RPMI7951 (cell line): ENCODE measurements around the gene SNX21. TPM values are rescaled to one million over a fixed set of nuclear protein-coding genes. Genes with fewer than 3 reads are reported as not detected.
"Not testable (repeated sequence)": the region's sequence is repeated elsewhere in the genome, so short reads cannot be mapped to it uniquely, and the experiment has no call there.

Experiments
- DNase-seq: peaks from one replicate; pipeline ENCODE4 v3.0.0-alpha.2; 2012; ENCODE audit warnings: low read depth
- total RNA-seq: library from RNA; depleted of rRNA; stranded (reverse); fragments of >200 nt; shearing (Covaris generic); gene quantifications from 2 replicates; pipeline ENCODE4 v1.2.3, GENCODE V29; 2014

Gene SNX21
- total RNA-seq, 1 experiment from 2014 or later: 54.1 TPM

DNA sequence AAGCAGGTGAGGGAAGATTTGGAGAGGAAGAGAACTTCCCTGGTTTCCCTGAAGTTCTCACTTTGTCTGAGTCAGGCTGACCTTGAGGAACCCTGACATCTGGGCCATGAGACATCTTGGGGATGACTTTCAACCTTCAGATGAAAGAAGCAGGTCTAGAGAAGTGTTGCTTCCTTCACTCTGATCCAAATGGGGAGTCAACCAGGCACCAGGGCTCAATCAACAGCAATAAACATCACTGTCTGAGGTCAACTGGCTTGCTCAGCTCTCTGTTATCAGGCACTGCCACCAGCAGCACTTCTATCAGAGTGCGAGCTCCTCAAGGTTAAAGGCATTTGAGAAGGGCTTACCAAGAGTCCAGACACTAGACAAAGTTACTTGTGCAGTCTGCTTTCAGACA is 17.3 kb downstream of the SNX21 start:
- no peak for DNase-seq

DNA sequence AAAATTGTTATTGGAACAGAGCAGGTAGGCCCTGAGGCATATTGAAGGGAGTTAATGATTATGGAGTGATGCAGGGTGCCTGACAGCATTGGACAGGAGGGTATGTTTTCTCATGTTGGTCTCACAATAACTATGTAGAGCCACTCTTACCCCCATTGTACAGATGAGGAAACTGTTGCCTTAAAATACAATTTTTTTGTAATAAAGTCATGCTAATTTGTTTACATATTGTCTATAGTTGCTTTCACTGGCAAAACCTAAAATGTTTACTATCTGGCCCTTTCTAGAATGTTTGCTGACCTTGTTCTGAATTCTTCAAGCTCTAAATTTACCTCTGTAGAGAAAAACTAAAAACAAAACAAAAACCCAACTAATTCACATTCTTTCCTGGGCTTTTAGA is 17.9 kb downstream of the SNX21 start:
- DNase-seq: no peak

DNA sequence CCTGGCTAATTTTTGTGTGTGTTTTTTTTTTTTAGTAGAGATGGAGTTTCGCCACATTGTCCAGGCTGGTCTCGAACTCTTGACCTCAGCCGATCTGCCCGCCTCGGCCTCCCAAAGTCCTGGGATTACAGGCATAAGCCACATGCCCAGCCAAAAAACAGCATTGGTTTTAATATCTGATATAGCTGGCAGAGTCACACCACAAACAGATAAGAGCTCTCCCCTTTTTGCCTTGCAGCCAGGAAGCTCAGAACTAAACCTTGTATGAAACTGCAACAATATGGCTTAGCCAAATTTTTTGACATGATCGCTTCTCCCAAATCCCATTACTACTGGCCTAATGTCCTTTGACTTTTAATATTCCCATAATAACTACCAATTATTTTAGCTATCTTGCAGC is 18.7 kb downstream of the SNX21 start:
- no peak for DNase-seq

DNA sequence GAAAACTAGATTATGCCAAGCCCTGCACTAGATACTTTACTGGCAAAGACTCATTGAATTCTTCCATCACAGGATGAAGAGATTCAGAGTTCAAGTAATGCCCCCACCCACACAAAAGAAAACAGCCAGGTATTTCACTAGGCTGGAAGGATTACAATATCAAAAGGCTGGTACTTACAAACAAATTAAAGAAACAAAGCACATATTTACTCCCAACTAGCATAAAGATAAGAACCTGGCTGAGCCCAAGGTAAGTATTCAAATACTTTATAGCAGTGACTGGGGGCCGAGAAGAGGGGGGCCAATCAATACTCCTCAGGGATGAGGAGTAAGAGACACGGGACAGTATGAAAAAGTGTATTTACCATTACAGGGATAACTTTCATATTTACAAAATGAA is 19.9 kb downstream of the SNX21 start:
- no peak for DNase-seq

DNA sequence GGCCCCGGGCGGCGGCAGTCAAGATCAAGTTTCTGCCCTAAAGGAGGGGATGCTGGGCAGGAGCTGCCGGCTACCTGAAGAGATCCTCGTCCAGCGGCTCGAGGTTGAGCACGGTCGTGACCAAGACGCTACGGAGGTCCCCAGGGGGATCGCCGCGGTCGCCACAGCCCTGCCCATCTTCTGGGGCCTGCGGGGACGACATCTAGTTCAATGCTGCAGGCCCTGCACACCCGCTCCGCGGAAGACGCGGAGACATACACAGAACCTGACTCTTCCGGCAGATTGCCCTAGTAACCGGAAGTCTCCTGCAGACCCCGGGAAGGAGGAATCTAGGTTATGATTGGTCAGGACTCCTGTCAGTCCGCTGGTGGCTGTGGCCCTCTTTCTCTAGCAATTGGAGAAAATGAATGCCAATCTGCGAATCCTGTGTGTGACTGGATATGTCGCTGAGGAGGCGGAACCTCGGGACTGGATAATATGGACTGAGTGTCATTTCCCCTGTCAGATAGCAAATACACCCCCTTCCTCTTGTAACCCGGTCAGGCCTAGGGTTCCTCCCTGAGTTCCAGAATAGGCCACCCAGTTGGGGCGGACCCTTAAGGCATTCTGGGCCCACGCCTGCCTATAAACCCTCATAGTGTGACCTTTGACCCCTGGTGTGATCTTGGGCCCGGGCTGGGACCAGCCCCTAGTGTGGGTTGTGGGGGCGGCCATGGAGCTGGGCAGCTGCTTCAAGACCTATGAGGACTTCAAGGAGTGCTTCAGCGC is 23.7 kb downstream of the SNX21 start, which contains the start of the genes ACOT8 and ZSWIM3:
Gene ACOT8 (minus strand): TSS at position 279 of the 768 bp plus-strand sequence. CDS start 77 bp downstream, at position 202.
Gene ZSWIM3 (plus strand): TSS at position 501 of the 768 bp plus-strand sequence. CDS start 212 bp downstream, at position 713.
- DNase-seq: peak; percentile 100

DNA sequence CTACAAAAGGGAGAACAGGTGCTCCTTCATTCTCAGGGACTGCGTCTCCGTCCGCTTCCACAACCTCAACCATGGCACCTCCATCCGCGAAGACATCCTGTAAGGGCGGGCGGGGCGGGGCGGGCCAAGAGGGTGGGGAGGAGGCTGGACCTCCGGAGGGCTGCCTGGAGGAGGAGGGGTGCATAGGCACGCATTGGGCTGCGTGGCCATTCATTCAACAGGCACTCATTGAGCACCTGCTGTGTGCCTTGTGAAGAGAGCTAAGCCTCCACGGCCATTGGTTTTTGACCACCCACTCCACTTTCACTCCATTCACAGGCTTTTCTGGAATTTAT is 24.2 kb downstream of the SNX21 start:
- peak; percentile 48 for DNase-seq

DNA sequence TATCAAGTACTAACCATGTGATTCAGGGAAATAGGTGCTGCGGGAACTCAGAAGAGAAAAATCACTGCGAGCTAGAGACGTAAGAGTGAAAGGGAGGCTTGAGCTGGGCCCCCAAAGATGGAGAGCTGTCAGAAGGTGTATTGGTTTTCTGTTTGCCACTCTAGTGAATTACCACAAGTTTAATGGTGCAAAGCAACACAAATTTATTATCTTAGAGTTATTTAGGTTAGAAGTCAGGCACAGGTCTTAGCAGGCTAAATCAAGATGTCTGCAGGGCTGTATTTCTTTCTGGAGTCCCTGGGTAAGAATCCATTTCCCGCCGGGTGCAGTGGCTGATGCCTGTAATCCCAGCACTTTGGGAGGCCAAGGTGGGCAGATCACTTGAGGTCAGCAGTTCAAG is 26.3 kb downstream of the SNX21 start:
- DNase-seq: no peak

DNA sequence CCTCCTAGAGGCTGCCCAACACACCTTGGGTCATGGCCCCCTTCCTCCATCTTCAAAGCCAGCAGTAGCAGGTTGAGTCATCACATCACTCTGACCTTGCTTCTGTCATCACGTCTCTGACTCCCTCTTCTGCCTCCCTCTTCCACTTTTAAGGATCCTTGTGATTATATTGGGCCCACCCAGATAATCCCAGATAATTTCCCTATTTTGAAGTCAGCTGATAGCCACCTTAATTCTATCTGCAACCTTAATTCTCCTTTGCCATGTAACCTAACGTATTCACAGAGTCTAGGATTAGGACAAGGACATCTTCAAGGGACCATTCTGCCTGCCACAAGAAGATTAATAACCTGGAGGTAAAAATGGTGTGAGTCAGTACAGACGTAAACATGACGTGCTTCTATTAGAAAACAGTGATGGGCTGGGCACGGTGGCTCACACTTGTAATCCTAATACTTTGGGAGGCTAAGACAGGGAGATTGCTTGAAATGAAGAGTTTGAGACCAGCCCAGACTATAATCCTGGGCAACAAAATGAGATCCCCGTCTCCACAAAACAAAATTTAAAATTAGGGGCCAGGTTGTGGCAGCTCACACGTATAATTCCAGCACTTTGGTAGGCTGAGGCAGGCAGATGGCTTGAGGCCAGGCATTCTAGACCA is 27.1 kb downstream of the SNX21 start:
- no peak for DNase-seq

DNA sequence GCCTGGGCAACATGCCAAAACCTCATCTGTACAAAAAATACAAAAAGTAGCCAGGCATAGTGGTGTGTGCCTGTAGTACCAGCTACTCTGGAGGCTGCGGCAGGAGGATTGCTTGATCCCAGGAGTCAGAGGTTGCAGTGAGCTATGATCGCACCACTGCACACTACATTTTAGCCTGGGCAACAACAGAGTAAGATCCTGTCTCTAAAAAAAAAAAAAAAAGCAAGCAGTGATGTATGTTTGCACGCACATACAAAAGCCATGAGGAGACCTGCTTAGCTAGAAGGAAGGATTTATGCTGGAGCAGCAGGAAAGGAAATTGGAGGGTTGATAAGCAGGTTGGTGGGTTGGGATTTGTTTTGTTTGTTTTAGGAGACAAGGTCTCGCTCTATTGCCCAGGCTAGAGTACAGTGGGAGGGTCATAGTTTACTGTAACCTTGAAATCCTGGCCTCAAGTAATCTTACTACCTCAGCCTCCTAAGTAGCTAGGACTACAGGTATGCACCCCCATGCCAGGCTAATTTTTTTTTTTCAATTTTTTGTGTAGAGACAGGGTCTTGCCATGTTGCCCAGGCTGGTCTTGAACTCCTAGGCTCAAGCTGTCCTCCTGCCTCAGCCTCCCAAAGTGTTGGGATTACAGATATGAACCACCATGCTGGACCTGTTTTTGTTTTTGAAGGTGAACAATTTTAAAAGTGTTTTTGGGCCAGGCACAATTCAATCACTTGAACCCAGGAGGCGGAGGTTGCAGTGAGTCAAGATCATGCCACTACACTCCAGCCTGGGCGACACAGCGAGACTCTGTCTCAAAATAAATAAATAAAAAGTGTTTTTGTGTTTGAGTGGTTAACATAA is 27.8 kb downstream of the SNX21 start:
- DNase-seq: peak; percentile 19

DNA sequence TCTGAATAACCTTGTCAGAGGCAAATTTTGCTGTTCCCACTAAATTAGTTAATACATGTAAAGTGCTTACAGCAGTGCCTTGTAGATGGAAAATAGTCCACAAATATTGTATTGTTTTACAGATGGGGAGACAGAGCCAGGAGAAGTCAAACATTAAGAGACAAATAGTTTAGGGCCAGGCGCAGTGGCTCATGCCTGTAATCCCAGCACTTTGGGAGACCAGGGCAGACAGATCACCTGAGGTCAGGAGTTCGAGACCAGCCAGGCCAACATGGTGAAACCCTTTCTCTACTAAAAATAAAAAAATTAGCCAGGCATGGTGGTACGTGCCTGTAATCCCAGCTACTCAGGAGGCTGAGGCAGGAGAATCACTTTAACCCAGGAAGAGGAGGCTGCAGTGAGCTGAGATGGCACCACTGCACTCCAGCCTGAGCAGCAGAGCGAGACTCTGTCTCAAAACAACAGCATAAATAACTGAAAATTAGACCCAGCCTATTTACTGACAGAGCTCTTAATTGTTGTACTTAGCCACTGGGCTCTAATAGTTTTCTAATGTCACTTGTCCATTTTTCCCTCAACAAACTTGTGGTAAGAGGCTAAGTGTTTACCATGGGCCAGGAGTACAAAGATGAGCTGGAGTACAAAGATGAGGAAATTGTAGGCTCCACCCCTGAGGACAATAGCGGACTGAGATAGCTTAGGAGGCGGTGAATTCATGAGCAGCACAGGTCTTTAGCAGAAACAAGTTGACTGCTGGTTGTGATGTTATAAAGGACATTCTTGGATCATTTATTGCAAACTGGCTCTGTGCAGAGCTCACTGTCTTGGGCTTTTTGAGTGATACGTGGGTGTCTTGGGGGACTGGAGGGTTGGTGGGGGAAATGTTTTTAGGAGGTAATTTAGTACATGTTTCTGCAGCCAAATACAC is 30.2 kb downstream of the SNX21 start:
- DNase-seq: no peak

DNA sequence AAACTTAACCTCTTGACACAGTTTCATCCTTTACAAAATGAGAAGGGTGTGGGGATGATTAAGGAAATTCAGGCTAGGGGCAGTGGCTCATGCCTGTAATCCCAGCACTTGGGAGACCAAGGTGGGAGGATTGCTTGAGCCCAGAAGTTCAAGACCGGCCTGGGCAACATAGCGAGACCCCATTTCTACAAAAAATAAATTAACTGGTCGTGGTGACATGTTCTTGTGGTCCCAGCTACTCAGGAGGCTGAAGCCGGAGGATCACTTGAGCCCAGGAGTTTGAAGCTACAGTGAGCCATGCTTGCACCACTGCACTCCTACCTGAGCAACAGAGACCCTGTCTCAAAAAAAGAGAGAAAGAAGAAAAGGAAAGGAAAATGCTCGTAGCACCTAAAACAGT is 32.9 kb downstream of the SNX21 start:
- DNase-seq: no peak

DNA sequence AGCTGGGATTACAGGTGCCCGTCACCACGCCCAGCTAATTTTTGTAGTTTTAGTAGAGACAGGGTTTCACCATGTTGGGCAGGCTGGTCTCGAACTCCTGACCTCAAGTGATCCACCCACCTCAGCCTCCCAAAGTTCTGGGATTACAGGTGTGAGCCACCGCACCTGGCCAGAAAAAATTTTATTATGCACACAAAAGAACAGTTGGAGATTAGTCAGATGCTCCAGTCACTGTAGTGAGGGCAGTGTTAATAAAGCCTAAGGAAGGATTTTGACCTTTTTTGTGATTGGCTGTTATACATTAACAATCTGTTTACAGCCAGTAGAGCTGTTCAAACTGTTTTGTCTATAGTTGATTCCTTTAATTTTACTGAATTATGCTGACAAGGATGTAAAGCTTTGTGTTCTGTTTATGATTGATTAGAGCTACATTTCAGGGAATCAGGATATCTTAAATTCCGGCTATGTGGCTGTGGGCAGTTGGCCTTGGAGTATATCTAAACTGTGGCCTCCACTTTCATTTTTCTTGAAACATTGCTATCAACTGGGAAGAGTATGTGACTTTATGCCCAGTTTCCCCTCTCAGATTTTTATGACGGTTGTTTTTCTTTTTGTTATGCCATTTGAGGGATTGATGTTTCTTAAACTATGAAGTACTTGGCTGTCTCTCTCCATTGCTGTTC is 33.7 kb downstream of the SNX21 start:
- DNase-seq: no peak

DNA sequence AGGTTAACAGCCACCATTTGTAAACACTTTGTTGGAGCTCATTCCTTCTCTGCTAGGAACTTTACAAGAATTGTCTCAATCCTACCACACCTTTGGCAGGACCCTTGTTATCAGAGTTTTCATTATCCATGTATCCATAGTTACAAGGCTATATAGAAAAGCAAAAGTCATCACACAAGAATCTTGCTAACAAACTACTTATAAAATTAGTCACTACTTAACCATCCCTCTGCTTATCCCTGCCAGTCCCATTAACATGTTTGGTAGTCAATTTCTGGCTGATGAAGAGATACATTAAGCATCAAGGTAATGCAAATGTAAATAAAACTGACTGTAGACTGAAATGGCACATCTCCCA is 34.2 kb downstream of the SNX21 start:
- DNase-seq: peak; percentile 41

DNA sequence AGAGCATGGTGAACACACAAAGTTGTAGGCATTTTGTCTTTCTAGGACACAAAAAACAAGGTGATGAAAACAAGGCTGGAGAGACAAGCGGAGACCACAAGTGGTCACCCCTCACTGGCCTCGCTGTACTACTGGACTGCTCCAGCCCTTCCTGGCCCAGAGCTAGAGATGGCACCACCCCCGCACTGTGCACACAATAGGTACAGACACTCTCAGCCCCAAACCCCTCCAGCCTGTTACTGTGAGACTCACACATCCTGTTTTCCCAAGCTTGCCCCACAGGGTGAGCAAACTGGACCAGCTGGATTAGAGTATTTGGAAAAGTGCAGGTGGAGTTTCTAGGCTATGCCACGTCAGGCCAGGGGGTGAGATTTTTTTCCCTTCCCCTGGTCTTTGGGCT is 39.0 kb downstream of the SNX21 start:
- DNase-seq: no peak

DNA sequence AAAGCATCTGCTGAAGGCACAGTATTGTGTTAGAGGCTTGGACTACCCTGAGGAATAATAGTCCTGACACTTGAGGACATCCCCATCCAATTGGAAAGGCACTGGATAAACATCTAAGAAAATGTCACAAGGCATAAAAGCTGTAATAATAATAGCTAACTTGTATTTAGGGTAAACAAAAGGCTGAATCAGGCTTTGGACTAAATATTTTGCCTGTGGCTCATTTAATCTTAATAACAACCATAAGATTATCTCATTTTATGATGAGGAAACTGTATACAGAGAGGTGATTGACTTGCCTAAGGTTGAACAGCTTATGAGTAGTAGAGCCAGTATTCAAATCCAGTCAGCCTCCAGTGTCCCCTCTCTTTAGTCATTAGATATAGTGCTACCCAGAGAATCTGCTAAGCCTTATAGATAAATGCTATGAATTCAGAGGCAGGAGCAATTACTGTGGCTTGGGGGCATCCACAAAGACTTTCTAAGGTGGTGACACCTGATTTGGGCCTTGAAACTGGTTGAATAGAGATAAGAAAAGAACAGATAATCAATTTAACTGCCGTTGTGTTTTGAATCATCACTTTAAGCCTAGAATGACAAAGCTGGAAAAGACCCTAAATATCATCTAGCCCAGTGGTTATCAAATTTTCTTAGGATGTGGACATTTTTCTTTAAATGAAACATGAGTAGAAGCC is 40.0 kb downstream of the SNX21 start:
- DNase-seq: no peak

DNA sequence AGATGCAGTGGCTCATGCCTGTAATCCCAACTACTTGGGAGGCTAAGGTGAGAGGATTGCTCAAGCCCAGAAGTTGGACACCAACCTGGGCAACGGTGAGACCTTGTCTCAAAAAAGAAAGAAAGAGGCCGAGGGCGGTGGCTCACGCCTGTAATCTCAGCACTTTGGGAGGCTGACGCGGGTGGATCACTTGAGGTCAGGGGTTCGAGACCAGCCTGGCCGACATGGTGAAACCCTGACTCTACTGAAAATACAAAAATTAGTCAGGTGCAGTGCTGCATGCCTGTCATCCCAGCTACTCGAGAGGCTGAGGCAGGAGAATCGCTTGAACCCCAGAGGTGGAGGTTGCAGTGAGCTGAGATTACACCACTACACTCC is 40.5 kb downstream of the SNX21 start:
- DNase-seq: not testable (repeated sequence)

DNA sequence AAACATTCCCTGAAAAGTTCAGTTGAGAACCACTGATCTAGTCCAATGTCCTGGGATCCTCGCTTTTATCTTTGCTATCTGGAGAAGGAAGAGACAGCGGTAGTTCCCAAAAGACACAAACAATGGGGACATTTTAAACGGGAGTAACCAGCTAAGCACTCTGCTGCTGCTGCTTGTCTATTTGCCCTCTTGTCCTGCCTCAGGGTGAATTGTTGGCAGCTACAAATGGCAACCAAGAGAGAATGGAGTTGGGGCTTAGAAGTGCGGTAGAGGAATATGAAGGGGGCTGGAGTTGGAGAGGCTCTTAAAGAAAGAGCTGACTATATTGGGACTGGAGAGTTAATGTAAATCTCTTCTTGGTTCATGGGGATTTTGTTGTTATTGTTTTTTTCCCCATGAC is 41.0 kb downstream of the SNX21 start:
- no peak for DNase-seq

DNA sequence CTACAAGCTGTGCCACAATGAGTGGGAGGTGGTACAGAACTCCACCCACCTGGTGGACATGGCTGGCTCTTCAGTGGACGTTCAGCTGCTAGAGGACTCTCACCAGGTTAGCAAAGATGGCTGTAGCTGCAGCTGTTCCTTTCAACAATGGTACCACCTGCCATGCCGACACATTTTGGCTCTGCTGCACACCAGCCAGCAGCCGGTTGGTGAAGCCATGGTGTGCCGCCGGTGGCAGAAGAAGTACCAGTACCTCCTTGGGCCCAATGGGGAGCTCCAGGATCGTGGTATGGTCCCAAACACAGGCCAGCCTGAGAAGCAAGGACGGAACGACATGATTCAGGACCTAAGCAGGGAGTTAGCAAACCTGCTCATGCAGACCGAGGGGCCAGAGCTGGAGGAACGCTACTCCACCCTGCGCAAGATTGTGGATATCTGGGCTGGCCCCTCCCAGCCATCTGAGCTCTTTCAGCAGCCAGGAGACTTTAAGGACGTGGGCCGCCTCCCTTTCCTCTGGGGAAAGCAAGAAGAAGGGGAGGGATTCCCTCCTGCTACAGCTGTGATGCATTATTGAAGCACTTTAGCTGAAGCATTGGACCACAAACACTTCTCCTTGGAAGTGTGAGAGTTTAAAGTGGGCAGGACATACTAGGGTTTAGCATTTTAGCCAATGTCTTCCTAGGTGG is 44.6 kb downstream of the SNX21 start:
- DNase-seq: no peak

DNA sequence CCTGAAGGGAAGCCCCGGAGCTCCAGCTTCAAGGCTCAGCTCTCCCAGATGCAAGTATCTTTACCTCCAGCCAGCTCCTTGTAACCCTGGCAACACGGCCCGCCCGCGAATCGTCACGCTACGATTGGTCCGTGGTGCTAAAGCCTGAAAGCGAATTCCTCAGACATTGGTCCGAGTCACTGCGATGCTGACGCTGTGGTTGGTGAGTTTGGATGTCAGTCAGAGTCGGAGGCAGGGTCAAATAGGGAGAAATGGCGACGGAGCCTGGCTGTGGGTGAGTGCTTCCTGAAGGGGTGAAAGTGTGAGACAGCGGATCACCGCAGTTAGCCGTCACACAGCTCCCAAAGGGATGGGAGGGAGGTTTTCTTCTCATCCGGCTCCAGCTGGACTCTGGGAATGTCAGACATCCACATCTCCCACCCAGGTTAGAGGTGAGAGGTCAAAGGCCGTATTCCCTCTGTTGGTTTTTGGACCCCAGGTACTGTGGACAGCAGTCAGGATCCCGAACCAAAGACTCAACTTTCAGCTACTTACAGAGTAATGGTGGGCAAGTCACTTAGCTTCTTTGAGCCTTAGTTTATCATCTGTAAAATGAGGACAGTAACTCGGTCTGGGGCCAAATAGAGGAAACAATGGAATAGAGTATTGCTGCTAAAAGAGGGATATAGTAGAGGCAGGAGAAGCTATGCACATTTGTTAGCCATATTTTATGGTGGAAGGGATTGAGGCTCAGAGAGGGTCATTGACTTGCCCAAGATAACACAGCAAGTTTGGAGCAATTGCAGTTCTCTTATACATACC is 47.6 kb downstream of the SNX21 start, which contains the start of gene ZSWIM1:
Gene ZSWIM1 (plus strand): TSS at position 240 of the 801 bp plus-strand sequence. CDS start 1,366 bp downstream, outside the sequence.
- peak; percentile 100 for DNase-seq
